HCT116 (cell line): ENCODE results near the gene TOX2. TPM values are rescaled to one million over a fixed set of nuclear protein-coding genes. Genes with fewer than 3 reads are reported as not detected.

Experiments
- ATAC-seq: fragments of 200-7000 bp; cut with Tn5 transposase; 2 replicates; pipeline ENCODE4 v1.9.1; 2020; ENCODE audit warnings: mild to moderate bottlenecking, moderate library complexity
- BruUV-seq: library from RNA; stranded (reverse); fragments of 400-500 nt; replicated peaks from 2 replicates; lab custom pipeline; 2021; lab: Mats Ljungman, UMichigan
- CTCF ChIA-PET: fragments of 300-600 bp; sonication (Branson Sonifier 250); formaldehyde crosslinking; loops from one replicate; lab custom pipeline; 2021; ENCODE audit warnings: antibody characterized with exemption; lab: Charles Lee
- POLR2A ChIA-PET: fragments of 300-600, 350-600 bp; sonication (Branson Sonifier 250); formaldehyde crosslinking; loops from one replicate; lab custom pipeline; 2021; ENCODE audit warnings: antibody characterized with exemption; lab: Charles Lee
- RAD21 ChIA-PET, 2 experiments: fragments of 300-600 bp; sonication (Branson Sonifier 250); formaldehyde crosslinking; loops; one replicate each; lab custom pipeline; 2023; ENCODE audit warnings: low total read pairs in 2 of 2; ENCODE audit not compliant: uncharacterized antibody in 2 of 2, unreplicated experiment in 2 of 2, low non-redundant PET in 1 of 2; lab: Charles Lee
- DNase-seq: peaks from one replicate; pipeline ENCODE4 v3.0.0-alpha.2; 2010; ENCODE audit warnings: low read depth, low spot score
- H2AFZ ChIP-seq: fragments of 200-600 bp; shearing (Covaris generic), sonication (generic); 2 replicates; pipeline ENCODE4 v1.6.1; 2017; ENCODE audit warnings: low read depth, mixed run types, mixed read lengths, antibody characterized with exemption, low read length; ENCODE audit not compliant: poor library complexity, severe bottlenecking
- H3K27ac ChIP-seq: 2 replicates; pipeline ENCODE4 v1.5.1; 2012; ENCODE audit warnings: low read depth, low read length
- H3K27me3 ChIP-seq: fragments of 200-600 bp; sonication (generic); 2 replicates; pipeline ENCODE4 v1.6.1; 2016; ENCODE audit warnings: mixed run types, low read length, mixed read lengths; ENCODE audit not compliant: insufficient read depth
- H3K36me3 ChIP-seq, 2 experiments: fragments of 200-500 bp in 1 of 2; fragments of 200-600 bp in 1 of 2; sonication (Bioruptor generic) in 1 of 2; sonication (generic) in 1 of 2; 2 replicates each; pipeline versions ENCODE4 v1.5.1 to v1.6.1; 2014 to 2016; ENCODE audit warnings: low read length in 2 of 2, inconsistent platforms in 1 of 2, mixed read lengths in 1 of 2, mixed run types in 1 of 2; ENCODE audit not compliant: insufficient read depth in 2 of 2, control insufficient read depth in 1 of 2
- H3K4me1 ChIP-seq, 2 experiments: fragments of 200-600 bp in 1 of 2; sonication (generic) in 1 of 2; 2 replicates each; pipeline versions ENCODE4 v1.5.1 to v1.6.1; 2012 to 2017; ENCODE audit warnings: low read length in 2 of 2, inconsistent platforms in 1 of 2, mild to moderate bottlenecking in 1 of 2, mixed read lengths in 1 of 2, mixed run types in 1 of 2, moderate library complexity in 1 of 2; ENCODE audit not compliant: insufficient read depth in 2 of 2, control insufficient read depth in 1 of 2
- H3K4me2 ChIP-seq: fragments of 200-600 bp; sonication (generic); 2 replicates; pipeline ENCODE4 v1.6.1; 2017; ENCODE audit warnings: mixed run types, low read length, mixed read lengths
- H3K4me3 ChIP-seq, 2 experiments: fragments of 200-600 bp in 1 of 2; sonication (generic) in 1 of 2; replicated peaks in 1 of 2; 2 replicates each; pipeline ENCODE4 v1.5.1; 2011 to 2016; ENCODE audit warnings: low read length in 2 of 2, control low read depth in 1 of 2, low read depth in 1 of 2, mild to moderate bottlenecking in 1 of 2, mixed read lengths in 1 of 2, mixed run types in 1 of 2
- H3K79me2 ChIP-seq: fragments of 200-600 bp; sonication (generic); 2 replicates; pipeline ENCODE4 v1.6.1; 2017; ENCODE audit warnings: mild to moderate bottlenecking, mixed run types, low read length, moderate library complexity, mixed read lengths; ENCODE audit not compliant: insufficient read depth
- H3K9ac ChIP-seq: fragments of 200-600 bp; sonication (generic); 2 replicates; pipeline ENCODE4 v1.6.1; 2016; ENCODE audit warnings: low read length, mixed read lengths
- H3K9me2 ChIP-seq: fragments of 200-600 bp; sonication (generic), shearing (Covaris generic); 2 replicates; pipeline ENCODE4 v1.6.1; 2017; ENCODE audit warnings: mixed run types, mild to moderate bottlenecking, moderate library complexity; ENCODE audit not compliant: insufficient read depth
- H3K9me3 ChIP-seq, 2 experiments: fragments of 200-500 bp in 1 of 2; fragments of 200-600 bp in 1 of 2; sonication (Bioruptor generic) in 1 of 2; sonication (generic) in 1 of 2; 2 replicates each; pipeline ENCODE4 v1.6.1; 2014 to 2017; ENCODE audit warnings: low read length in 2 of 2, mixed read lengths in 2 of 2, inconsistent platforms in 1 of 2, low read depth in 1 of 2, mild to moderate bottlenecking in 1 of 2, mixed run types in 1 of 2, moderate library complexity in 1 of 2; ENCODE audit not compliant: control insufficient read depth in 1 of 2, insufficient read depth in 1 of 2
- H4K20me1 ChIP-seq: fragments of 200-600 bp; sonication (generic), shearing (Covaris generic); 2 replicates; pipeline ENCODE4 v1.6.1; 2017; ENCODE audit warnings: mixed run types, mild to moderate bottlenecking, moderate library complexity; ENCODE audit not compliant: insufficient read depth
- EZH2 ChIP-seq: fragments of 200-600 bp; sonication (generic); IDR thresholded peaks from 2 replicates; pipeline ENCODE4 v1.6.1; 2017; ENCODE audit warnings: antibody characterized with exemption, mixed run types
- EZH2phosphoT487 ChIP-seq: fragments of 200-600 bp; IDR thresholded peaks from 2 replicates; pipeline ENCODE4 v1.6.1; 2018; ENCODE audit warnings: antibody characterized with exemption, borderline replicate concordance
- JUND ChIP-seq: IDR thresholded peaks from 2 replicates; pipeline ENCODE4 v1.6.1; 2012
- POLR2A ChIP-seq: IDR thresholded peaks from 2 replicates; pipeline ENCODE4 v1.7.0; 2011; ENCODE audit warnings: borderline replicate concordance; ENCODE audit not compliant: insufficient read depth, insufficient read length; ENCODE audit errors: extremely low read depth
- ZFX ChIP-seq: fragments of 450-650 bp; IDR thresholded peaks from 2 replicates; pipeline ENCODE4 v1.6.1; 2017
- intact Hi-C: fragments of 100-400 bp; cut with micrococcal nuclease; formaldehyde crosslinking; loops from 2 replicates; pipeline ENCODE4 v1.10.0; 2022
- total RNA-seq: library from RNA; stranded (reverse); gene quantifications from one replicate; pipeline ENCODE4 v1.2.1, GENCODE V29; 2021; ENCODE audit not compliant: unreplicated experiment
- TF ChIP-seq, protein P1 (sequence below): IDR thresholded peaks from 2 replicates; pipeline ENCODE4 v1.6.1; 2011; ENCODE audit warnings: mild to moderate bottlenecking, low read length, moderate library complexity; ENCODE audit not compliant: insufficient replicate concordance; ENCODE audit errors: extremely low read depth

TOX2 gene
- total RNA-seq, 1 experiment from 2014 or later = 39.6 TPM

GRCh38 chr20:44018259-44018941 lies 103.7 kb downstream of the TOX2 start (continued):
- TF ChIP-seq EZH2 (no peak), POLR2A (no peak), EZH2phosphoT487 (no peak), ZFX (no peak), JUND (peak; percentile 61)

DNA sequence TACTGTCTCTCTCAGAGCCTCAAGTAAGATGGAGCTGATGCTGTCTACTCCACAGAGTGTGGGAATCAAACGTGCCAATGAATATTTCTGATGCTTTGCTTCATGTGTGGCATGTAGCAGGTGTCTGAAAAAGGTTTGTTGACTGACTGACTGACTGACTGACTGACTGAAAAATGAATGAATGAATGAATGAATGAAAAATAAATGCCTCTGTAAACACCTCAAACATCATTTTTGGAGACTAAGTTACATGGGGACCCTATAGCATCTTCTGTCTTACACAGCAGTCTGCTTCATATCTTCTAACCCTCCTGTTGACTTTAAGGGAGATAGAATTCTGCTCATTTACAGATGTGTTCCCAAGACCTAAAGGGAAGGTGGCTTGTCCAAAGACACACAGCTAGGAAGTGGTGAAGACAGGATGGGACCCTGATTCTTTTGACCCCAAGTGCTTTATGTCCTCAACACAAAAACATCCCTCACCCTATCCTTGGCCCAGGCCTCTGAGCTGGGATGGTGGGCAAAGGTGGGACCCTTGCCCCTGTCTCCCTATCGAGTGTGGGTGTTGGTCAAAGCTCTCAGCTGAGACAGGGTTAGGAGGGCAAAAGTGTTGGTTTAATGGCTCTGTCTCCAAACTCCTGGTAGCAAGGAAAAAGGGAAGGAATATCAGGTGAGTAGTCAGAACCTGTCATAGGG lies 104.4 kb downstream of the TOX2 start:
- H2AFZ ChIP-seq = peak overlapping the region; percentile 63
- no TSS peak for BruUV-seq
- peak overlapping the region in 1 of 2 experiments; percentile 48; a peak in 2 of 4 replicates for H3K4me3 ChIP-seq
- peak overlapping the region; percentile 82 for H3K4me2 ChIP-seq
- H3K9ac ChIP-seq = peak overlapping the region; percentile 53
- no peaks in the 10 kb centered on the region for H3K79me2 ChIP-seq
- DNase-seq (no peak), ATAC-seq (no peak)
- H3K9me3 ChIP-seq = no peaks in the 10 kb centered on the region
- TF ChIP-seq, protein P1, sequence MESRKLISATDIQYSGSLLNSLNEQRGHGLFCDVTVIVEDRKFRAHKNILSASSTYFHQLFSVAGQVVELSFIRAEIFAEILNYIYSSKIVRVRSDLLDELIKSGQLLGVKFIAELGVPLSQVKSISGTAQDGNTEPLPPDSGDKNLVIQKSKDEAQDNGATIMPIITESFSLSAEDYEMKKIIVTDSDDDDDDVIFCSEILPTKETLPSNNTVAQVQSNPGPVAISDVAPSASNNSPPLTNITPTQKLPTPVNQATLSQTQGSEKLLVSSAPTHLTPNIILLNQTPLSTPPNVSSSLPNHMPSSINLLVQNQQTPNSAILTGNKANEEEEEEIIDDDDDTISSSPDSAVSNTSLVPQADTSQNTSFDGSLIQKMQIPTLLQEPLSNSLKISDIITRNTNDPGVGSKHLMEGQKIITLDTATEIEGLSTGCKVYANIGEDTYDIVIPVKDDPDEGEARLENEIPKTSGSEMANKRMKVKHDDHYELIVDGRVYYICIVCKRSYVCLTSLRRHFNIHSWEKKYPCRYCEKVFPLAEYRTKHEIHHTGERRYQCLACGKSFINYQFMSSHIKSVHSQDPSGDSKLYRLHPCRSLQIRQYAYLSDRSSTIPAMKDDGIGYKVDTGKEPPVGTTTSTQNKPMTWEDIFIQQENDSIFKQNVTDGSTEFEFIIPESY = no peak
- intact Hi-C loops = no loop called here
- H3K27ac ChIP-seq = peak overlapping the region; percentile 79
- peaks cover 34 to 39% of the 10 kb centered on the region in 2 experiments for H3K4me1 ChIP-seq
- ChIA-PET POLR2A (no interaction called here), RAD21 (interaction anchor here in 1 of 2 experiments (0.6 kb wide), 1 partner anchor 164 kb away, joined by 3 read pairs; no protein-coding TSS in a partner anchor), CTCF (interaction anchor here (1.3 to 2.1 kb wide), 2 partner anchors 37 to 570 kb away, joined by 4 to 10 read pairs; no protein-coding TSS in a partner anchor)
- H3K36me3 ChIP-seq = no peaks in the 10 kb centered on the region
- no peaks in the 10 kb centered on the region for H3K9me2 ChIP-seq
- no peaks in the 10 kb centered on the region for H4K20me1 ChIP-seq
- no peaks in the 10 kb centered on the region for H3K27me3 ChIP-seq
